ENCODE measurements around the gene CHPT1. TPM values are rescaled to one million over a fixed set of nuclear protein-coding genes. Genes with fewer than 3 reads are reported as not detected.

The CHPT1 gene
- total and polyA plus RNA-seq, 2 of the 13 experiments (the other 11 are each of a cell fraction or from before 2014, with no cell fraction given): 117 to 178 TPM

- no peak for TF ChIP-seq KIAA2018 (CRISPR knock-in tag; IDR thresholded peaks at IDR 0.05; ENCODE audit: borderline replicate concordance)
- TF ChIP-seq MTF1 (CRISPR knock-in tag; IDR thresholded peaks at IDR 0.05): no peak
- no peak for TF ChIP-seq ZBTB34 (CRISPR knock-in tag; IDR thresholded peaks at IDR 0.05)
- no peak for TF ChIP-seq ZNF446 (CRISPR knock-in tag; IDR thresholded peaks at IDR 0.05)
- TF ChIP-seq BHLHE40 (IDR thresholded peaks at IDR 0.05; ENCODE audit: low read length): no peak
- TF ChIP-seq GRHL1 (CRISPR knock-in tag; conservative IDR thresholded peaks at IDR 0.05): no peak
- no peak for TF ChIP-seq LRRFIP1 (CRISPR knock-in tag; conservative IDR thresholded peaks at IDR 0.05)
- TF ChIP-seq ZNF572 (CRISPR knock-in tag; IDR thresholded peaks at IDR 0.05): 0 out of 2 replicates have a peak, but pooled peaks have one; percentile 44
- TF ChIP-seq ZNF30 (CRISPR knock-in tag; IDR thresholded peaks at IDR 0.05): no peak
- TF ChIP-seq ZNF740 (CRISPR knock-in tag; IDR thresholded peaks at IDR 0.05): peak; percentile 23; the same call in 1 of the 2 replicates
- peak; percentile 39; the same call in 1 of the 2 replicates for TF ChIP-seq SP5 (CRISPR knock-in tag; IDR thresholded peaks at IDR 0.05; ENCODE audit: borderline replicate concordance, low read depth)
Measured at GRCh38 chr12:101697197-101697929, at the start of gene CHPT1 (continued).
